Measurements from ENCODE around the gene DHRS4L2.

Gene DHRS4L2

GRCh38 chr14:24053548-24054323 is 65.0 kb downstream of the DHRS4L2 start:
- no peak for DNase-seq (ENCODE audit: low read depth)

GRCh38 chr14:24054324-24054641 is 65.6 kb downstream of the DHRS4L2 start:
- DNase-seq (ENCODE audit: low read depth) = no peak

GRCh38 chr14:24054646-24055045 is 65.9 kb downstream of the DHRS4L2 start:
- DNase-seq (ENCODE audit: low read depth) = no peak
